GM18498 (cell line): ENCODE measurements around the gene MLC1.

Source experiments
- ATAC-seq: cut with Tn5 transposase; IDR thresholded peaks from one replicate; pipeline ENCODE4 v1.9.1; 2021; ENCODE audit warnings: mild to moderate bottlenecking, moderate library complexity; ENCODE audit not compliant: unreplicated experiment

Gene MLC1

GRCh38 chr22:50039669-50040443 is 45.4 kb downstream of the MLC1 start:
- ATAC-seq, result no peak

GRCh38 chr22:50035976-50036724 is 49.1 kb downstream of the MLC1 start:
- no peak for ATAC-seq

- no peak for ATAC-seq
Measured at GRCh38 chr22:50035131-50035881, 49.9 kb downstream of the MLC1 start.

GRCh38 chr22:50034126-50035081 is 50.8 kb downstream of the MLC1 start:
- ATAC-seq, result no peak

GRCh38 chr22:50032941-50033601 is 52.2 kb downstream of the MLC1 start:
- no peak for ATAC-seq

- no peak for ATAC-seq
Measured at GRCh38 chr22:50032109-50032871, 52.9 kb downstream of the MLC1 start.

- no peak for ATAC-seq
Measured at GRCh38 chr22:50031189-50032091, 53.8 kb downstream of the MLC1 start.

GRCh38 chr22:50030297-50031188 is 54.7 kb downstream of the MLC1 start:
- no peak for ATAC-seq

GRCh38 chr22:50027639-50028537 is 57.3 kb downstream of the MLC1 start:
- ATAC-seq, result no peak

GRCh38 chr22:50025993-50026392 is 59.2 kb downstream of the MLC1 start:
- ATAC-seq, result no peak

- no peak for ATAC-seq
Measured at GRCh38 chr22:50022171-50022819, 62.9 kb downstream of the MLC1 start.

- ATAC-seq, result no peak
Measured at GRCh38 chr22:50020606-50021005, 64.6 kb downstream of the MLC1 start.

- ATAC-seq, result no peak
Measured at GRCh38 chr22:50019316-50019715, 65.9 kb downstream of the MLC1 start.

- ATAC-seq, result no peak
Measured at GRCh38 chr22:50018608-50019285, 66.5 kb downstream of the MLC1 start.

GRCh38 chr22:50017701-50018224 is 67.5 kb downstream of the MLC1 start:
- no peak for ATAC-seq
